ENCODE results near the gene KRTAP10-7. TPM values are rescaled to one million over a fixed set of nuclear protein-coding genes. Genes with fewer than 3 reads are reported as not detected.
"Not testable (repeated sequence)": the region's sequence is repeated elsewhere in the genome, so short reads cannot be mapped to it uniquely, and the experiment has no call there.

The KRTAP10-7 gene
- total RNA-seq, 1 experiment from 2014 or later, result not detected

GRCh38 chr21:44636209-44637017 is 36.0 kb downstream of the KRTAP10-7 start:
- no peaks in the 10 kb centered on the region for H3K4me1 ChIP-seq
- no peak for DNase-seq
- H3K4me3 ChIP-seq (ENCODE audit: low read depth, low read length), result no peak overlapping the region
- POLR2A ChIA-PET, result no interaction called here
- H3K4me1 Mint-ChIP-seq (ENCODE audit: low read depth, unreplicated experiment), result no peaks in the 10 kb centered on the region
- H3K36me3 ChIP-seq (ENCODE audit: control insufficient read depth, insufficient read depth, low read length), result no peaks in the 10 kb centered on the region
- peaks cover 16% of the 10 kb centered on the region for H3K9me3 ChIP-seq
- no peak overlapping the region for H3K4me3 Mint-ChIP-seq (ENCODE audit: unreplicated experiment)
- BruUV-seq (replicated peaks), result no TSS peak
- no peaks in the 10 kb centered on the region for H3K27me3 ChIP-seq (replicated peaks; ENCODE audit: control insufficient read depth, insufficient read depth, low read length)
- peaks cover 12% of the 10 kb centered on the region for H3K27me3 Mint-ChIP-seq (ENCODE audit: insufficient read depth, unreplicated experiment)
- intact Hi-C loops (cut with micrococcal nuclease; ENCODE audit: unreplicated experiment), result no loop called here
- CTCF ChIA-PET, result no interaction called here
- peaks cover 40% of the 10 kb centered on the region for H3K9me3 Mint-ChIP-seq (ENCODE audit: unreplicated experiment)
- TF ChIP-seq, protein P1, sequence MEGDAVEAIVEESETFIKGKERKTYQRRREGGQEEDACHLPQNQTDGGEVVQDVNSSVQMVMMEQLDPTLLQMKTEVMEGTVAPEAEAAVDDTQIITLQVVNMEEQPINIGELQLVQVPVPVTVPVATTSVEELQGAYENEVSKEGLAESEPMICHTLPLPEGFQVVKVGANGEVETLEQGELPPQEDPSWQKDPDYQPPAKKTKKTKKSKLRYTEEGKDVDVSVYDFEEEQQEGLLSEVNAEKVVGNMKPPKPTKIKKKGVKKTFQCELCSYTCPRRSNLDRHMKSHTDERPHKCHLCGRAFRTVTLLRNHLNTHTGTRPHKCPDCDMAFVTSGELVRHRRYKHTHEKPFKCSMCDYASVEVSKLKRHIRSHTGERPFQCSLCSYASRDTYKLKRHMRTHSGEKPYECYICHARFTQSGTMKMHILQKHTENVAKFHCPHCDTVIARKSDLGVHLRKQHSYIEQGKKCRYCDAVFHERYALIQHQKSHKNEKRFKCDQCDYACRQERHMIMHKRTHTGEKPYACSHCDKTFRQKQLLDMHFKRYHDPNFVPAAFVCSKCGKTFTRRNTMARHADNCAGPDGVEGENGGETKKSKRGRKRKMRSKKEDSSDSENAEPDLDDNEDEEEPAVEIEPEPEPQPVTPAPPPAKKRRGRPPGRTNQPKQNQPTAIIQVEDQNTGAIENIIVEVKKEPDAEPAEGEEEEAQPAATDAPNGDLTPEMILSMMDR (IDR thresholded peaks at IDR 0.05; ENCODE audit: insufficient read depth in 1 of 2, low read depth in 1 of 2, low read length in 1 of 2, severe bottlenecking in 1 of 2, unreplicated experiment in 1 of 2), result no peak
- no peaks in the 10 kb centered on the region for H3K36me3 Mint-ChIP-seq (ENCODE audit: insufficient read depth, unreplicated experiment)
- H3K27ac Mint-ChIP-seq (ENCODE audit: unreplicated experiment), result no peak overlapping the region

- no peak within 1 kb of the TSS for H3K27ac Mint-ChIP-seq (ENCODE audit: unreplicated experiment)
- Histone ChIP-seq H3K27me3 (replicated peaks; ENCODE audit: control insufficient read depth, insufficient read depth, low read length) (no peaks in the 10 kb centered on the region), H3K4me1 (no peaks in the 10 kb centered on the region), H3K9me3 (peaks cover 8% of the 10 kb centered on the region), H3K36me3 (ENCODE audit: control insufficient read depth, insufficient read depth, low read length) (no peaks in the 10 kb centered on the region), H3K4me3 (ENCODE audit: low read depth, low read length) (no peak within 1 kb of the TSS)
- H3K9me3 Mint-ChIP-seq (ENCODE audit: unreplicated experiment), result peaks cover 40% of the 10 kb centered on the region
- POLR2A ChIA-PET, result no interaction called here
- H3K4me3 Mint-ChIP-seq (ENCODE audit: unreplicated experiment), result no peak within 1 kb of the TSS
- intact Hi-C loops (cut with micrococcal nuclease; ENCODE audit: unreplicated experiment), result no loop called here
- H3K36me3 Mint-ChIP-seq (ENCODE audit: insufficient read depth, unreplicated experiment), result no peaks in the 10 kb centered on the region
- no peaks in the 10 kb centered on the region for H3K4me1 Mint-ChIP-seq (ENCODE audit: low read depth, unreplicated experiment)
- CTCF ChIA-PET, result no interaction called here
- peaks cover 12% of the 10 kb centered on the region for H3K27me3 Mint-ChIP-seq (ENCODE audit: insufficient read depth, unreplicated experiment)
- DNase-seq, result no peak
- BruUV-seq (replicated peaks), result no TSS peak
- TF ChIP-seq, protein P1 (IDR thresholded peaks at IDR 0.05; ENCODE audit: insufficient read depth in 1 of 2, low read depth in 1 of 2, low read length in 1 of 2, severe bottlenecking in 1 of 2, unreplicated experiment in 1 of 2), result no peak
These were observed 36.8 kb downstream of the KRTAP10-7 start, which contains the start of gene KRTAP10-10 for GRCh38 chr21:44637018-44637850. Gene KRTAP10-10, plus strand, starts transcription at chr21:44637356. Its CDS starts 62 bp downstream, at chr21:44637418.

- CTCF ChIA-PET; H3K27ac Mint-ChIP-seq (ENCODE audit: unreplicated experiment); H3K36me3 Mint-ChIP-seq (ENCODE audit: insufficient read depth, unreplicated experiment); POLR2A ChIA-PET; H3K36me3 ChIP-seq (ENCODE audit: control insufficient read depth, insufficient read depth, low read length); H3K4me3 ChIP-seq (ENCODE audit: low read depth, low read length); H3K9me3 ChIP-seq; H3K4me3 Mint-ChIP-seq (ENCODE audit: unreplicated experiment); DNase-seq; H3K27me3 ChIP-seq (replicated peaks; ENCODE audit: control insufficient read depth, insufficient read depth, low read length); BruUV-seq (replicated peaks); intact Hi-C loops (cut with micrococcal nuclease; ENCODE audit: unreplicated experiment); H3K4me1 ChIP-seq; H3K4me1 Mint-ChIP-seq (ENCODE audit: low read depth, unreplicated experiment): not testable (repeated sequence)
- Mint-ChIP-seq H3K9me3 (ENCODE audit: unreplicated experiment) (peaks cover 41% of the 10 kb centered on the region), H3K27me3 (ENCODE audit: insufficient read depth, unreplicated experiment) (peaks cover 14% of the 10 kb centered on the region)
These were observed 37.5 kb downstream of the KRTAP10-7 start for GRCh38 chr21:44637851-44638348.

GRCh38 chr21:44638506-44639330 is 38.3 kb downstream of the KRTAP10-7 start:
- H3K27me3 ChIP-seq (replicated peaks; ENCODE audit: control insufficient read depth, insufficient read depth, low read length); H3K27ac Mint-ChIP-seq (ENCODE audit: unreplicated experiment); H3K36me3 Mint-ChIP-seq (ENCODE audit: insufficient read depth, unreplicated experiment); H3K4me1 Mint-ChIP-seq (ENCODE audit: low read depth, unreplicated experiment); H3K4me1 ChIP-seq; DNase-seq; intact Hi-C loops (cut with micrococcal nuclease; ENCODE audit: unreplicated experiment); H3K4me3 Mint-ChIP-seq (ENCODE audit: unreplicated experiment); BruUV-seq (replicated peaks); H3K4me3 ChIP-seq (ENCODE audit: low read depth, low read length); POLR2A ChIA-PET; CTCF ChIA-PET; H3K36me3 ChIP-seq (ENCODE audit: control insufficient read depth, insufficient read depth, low read length); H3K9me3 ChIP-seq: not testable (repeated sequence)
- H3K27me3 Mint-ChIP-seq (ENCODE audit: insufficient read depth, unreplicated experiment), result peaks cover 12% of the 10 kb centered on the region
- H3K9me3 Mint-ChIP-seq (ENCODE audit: unreplicated experiment), result peaks cover 41% of the 10 kb centered on the region
